KMS-11 (cell line): ENCODE measurements around the gene DEPDC4.

Experiments
- H2AFZ ChIP-seq: fragments of 200-600 bp; sonication (generic); 2 replicates; pipeline ENCODE4 v1.6.1; 2016; ENCODE audit warnings: antibody characterized with exemption, mixed run types, low read depth
- H3K27ac ChIP-seq: fragments of 200-600 bp; sonication (generic); 2 replicates; pipeline ENCODE4 v1.6.1; 2016; ENCODE audit warnings: mild to moderate bottlenecking, mixed run types
- H3K27me3 ChIP-seq: fragments of 200-600 bp; sonication (generic); 2 replicates; pipeline ENCODE4 v1.6.1; 2017; ENCODE audit warnings: mild to moderate bottlenecking, low read depth, mixed run types, moderate library complexity; ENCODE audit not compliant: insufficient read depth
- H3K36me3 ChIP-seq: fragments of 200-600 bp; sonication (generic); 2 replicates; pipeline ENCODE4 v1.6.1; 2017; ENCODE audit warnings: mild to moderate bottlenecking, mixed run types; ENCODE audit not compliant: insufficient read depth
- H3K4me1 ChIP-seq: fragments of 200-600 bp; sonication (generic); 2 replicates; pipeline ENCODE4 v1.6.1; 2016; ENCODE audit warnings: mild to moderate bottlenecking, low read depth, mixed run types; ENCODE audit not compliant: poor library complexity, severe bottlenecking
- H3K4me2 ChIP-seq: fragments of 200-600 bp; sonication (generic); 2 replicates; pipeline ENCODE4 v1.7.0; 2016; ENCODE audit warnings: mild to moderate bottlenecking, mixed run types
- H3K4me3 ChIP-seq: fragments of 200-600 bp; sonication (generic); IDR thresholded peaks from 2 replicates; pipeline ENCODE4 v1.6.1; 2017; ENCODE audit warnings: low read depth, low read length, mixed read lengths; ENCODE audit not compliant: insufficient read depth
- H3K79me2 ChIP-seq: fragments of 200-600 bp; sonication (generic); 2 replicates; pipeline ENCODE4 v1.6.1; 2016; ENCODE audit warnings: low read depth, mixed run types; ENCODE audit not compliant: insufficient read depth
- H3K9ac ChIP-seq: fragments of 200-600 bp; sonication (generic); 2 replicates; pipeline ENCODE4 v1.6.1; 2016; ENCODE audit warnings: mild to moderate bottlenecking, mixed run types
- H4K20me1 ChIP-seq: fragments of 200-600 bp; sonication (generic); 2 replicates; pipeline ENCODE4 v1.6.1; 2016; ENCODE audit warnings: mild to moderate bottlenecking, mixed run types; ENCODE audit not compliant: insufficient read depth
- CTCF ChIP-seq: fragments of 200-600 bp; sonication (generic); conservative IDR thresholded peaks from 2 replicates; pipeline ENCODE4 v1.6.1; 2017; ENCODE audit warnings: low read depth, mild to moderate bottlenecking, antibody characterized with exemption, low read length, moderate library complexity, mixed read lengths

Gene DEPDC4

GRCh38 chr12:100254876-100255275 lies 12.0 kb downstream of the DEPDC4 start:
- no peaks in the 10 kb centered on the region for H3K79me2 ChIP-seq
- H3K4me2 ChIP-seq = no peak overlapping the region
- no peak for TF ChIP-seq CTCF
- no peaks in the 10 kb centered on the region for H3K27me3 ChIP-seq
- no peaks in the 10 kb centered on the region for H3K4me1 ChIP-seq
- no peak overlapping the region for H2AFZ ChIP-seq
- no peak overlapping the region for H3K9ac ChIP-seq
- H3K4me3 ChIP-seq = no peak overlapping the region
- no peaks in the 10 kb centered on the region for H4K20me1 ChIP-seq
- H3K27ac ChIP-seq = no peak overlapping the region
- H3K36me3 ChIP-seq = no peaks in the 10 kb centered on the region

- Histone ChIP-seq H2AFZ (no peak overlapping the region), H3K9ac (no peak overlapping the region)
These were observed 13.4 kb downstream of the DEPDC4 start for GRCh38 chr12:100253437-100253836.

GRCh38 chr12:100251917-100252316 lies 15.0 kb downstream of the DEPDC4 start:
- Histone ChIP-seq H3K4me3 (no peak overlapping the region), H2AFZ (no peak overlapping the region), H4K20me1 (no peaks in the 10 kb centered on the region), H3K4me2 (no peak overlapping the region), H3K4me1 (no peaks in the 10 kb centered on the region), H3K9ac (no peak overlapping the region), H3K27ac (no peak overlapping the region), H3K36me3 (no peaks in the 10 kb centered on the region), H3K79me2 (no peaks in the 10 kb centered on the region), H3K27me3 (no peaks in the 10 kb centered on the region)
- no peak for TF ChIP-seq CTCF

More at GRCh38 chr12:100253437-100253836, 13.4 kb downstream of the DEPDC4 start:
- H3K4me1 ChIP-seq = no peaks in the 10 kb centered on the region
- TF ChIP-seq CTCF = no peak
- no peaks in the 10 kb centered on the region for H3K79me2 ChIP-seq
- H4K20me1 ChIP-seq = no peaks in the 10 kb centered on the region
- no peak overlapping the region for H3K27ac ChIP-seq
- no peaks in the 10 kb centered on the region for H3K27me3 ChIP-seq
- H3K4me3 ChIP-seq = no peak overlapping the region
- no peaks in the 10 kb centered on the region for H3K36me3 ChIP-seq
- H3K4me2 ChIP-seq = no peak overlapping the region

GRCh38 chr12:100249941-100250340 lies 16.9 kb downstream of the DEPDC4 start:
- Histone ChIP-seq H2AFZ (no peak overlapping the region), H3K27me3 (no peaks in the 10 kb centered on the region), H3K4me3 (no peak overlapping the region), H3K36me3 (no peaks in the 10 kb centered on the region), H4K20me1 (no peaks in the 10 kb centered on the region), H3K4me1 (no peaks in the 10 kb centered on the region), H3K79me2 (no peaks in the 10 kb centered on the region), H3K27ac (no peak overlapping the region), H3K9ac (no peak overlapping the region), H3K4me2 (no peak overlapping the region)
- no peak for TF ChIP-seq CTCF

GRCh38 chr12:100248886-100249285 lies 18.0 kb downstream of the DEPDC4 start:
- Histone ChIP-seq H3K36me3 (no peaks in the 10 kb centered on the region), H3K79me2 (no peaks in the 10 kb centered on the region), H3K27ac (no peak overlapping the region), H3K4me3 (no peak overlapping the region), H2AFZ (no peak overlapping the region), H3K4me2 (no peak overlapping the region), H4K20me1 (no peaks in the 10 kb centered on the region), H3K27me3 (no peaks in the 10 kb centered on the region), H3K4me1 (no peaks in the 10 kb centered on the region), H3K9ac (no peak overlapping the region)
- no peak for TF ChIP-seq CTCF
